ENCODE measurements around the gene PYGB.
A peak's percentile ranks its signal among the peaks of the same experiment; 100 is the strongest.

The PYGB gene

GRCh38 chr20:25283221-25283951 is 35.5 kb downstream of the PYGB start:
- no peak for DNase-seq (ENCODE audit: low read depth)

GRCh38 chr20:25284131-25284601 is 36.3 kb downstream of the PYGB start:
- no peak for DNase-seq (ENCODE audit: low read depth)

GRCh38 chr20:25285091-25285647 is 37.3 kb downstream of the PYGB start:
- DNase-seq (ENCODE audit: low read depth), result no peak

- no peak for DNase-seq (ENCODE audit: low read depth)
These were observed 38.2 kb downstream of the PYGB start for GRCh38 chr20:25285856-25286798.

- DNase-seq (ENCODE audit: low read depth), result no peak
These were observed 39.0 kb downstream of the PYGB start for GRCh38 chr20:25286917-25287316.

GRCh38 chr20:25287631-25288290 is 39.9 kb downstream of the PYGB start:
- DNase-seq (ENCODE audit: low read depth), result no peak

- no peak for DNase-seq (ENCODE audit: low read depth)
These were observed 40.7 kb downstream of the PYGB start for GRCh38 chr20:25288291-25289181.

GRCh38 chr20:25289886-25290597 is 42.2 kb downstream of the PYGB start:
- DNase-seq (ENCODE audit: low read depth), result no peak

- DNase-seq (ENCODE audit: low read depth), result no peak
These were observed 43.0 kb downstream of the PYGB start for GRCh38 chr20:25290646-25291431.

- DNase-seq (ENCODE audit: low read depth), result no peak
These were observed 43.7 kb downstream of the PYGB start for GRCh38 chr20:25291432-25292133.

GRCh38 chr20:25292176-25292891 is 44.4 kb downstream of the PYGB start:
- DNase-seq (ENCODE audit: low read depth), result no peak

GRCh38 chr20:25293507-25293906 is 45.6 kb downstream of the PYGB start:
- DNase-seq (ENCODE audit: low read depth), result no peak

GRCh38 chr20:25293910-25294458 is 46.1 kb downstream of the PYGB start:
- no peak for DNase-seq (ENCODE audit: low read depth)

GRCh38 chr20:25294459-25295385 is 46.8 kb downstream of the PYGB start:
- DNase-seq (ENCODE audit: low read depth), result peak; percentile 25

- DNase-seq (ENCODE audit: low read depth), result no peak
These were observed 47.7 kb downstream of the PYGB start for GRCh38 chr20:25295386-25296093.
